HG03469 (cell line): ENCODE results near the gene SLC25A42.

Experiments
- ATAC-seq: cut with Tn5 transposase; IDR thresholded peaks from one replicate; pipeline ENCODE4 v1.9.1; 2021; ENCODE audit warnings: mild to moderate bottlenecking, moderate library complexity, moderate number of reproducible peaks; ENCODE audit not compliant: unreplicated experiment

SLC25A42 gene

GRCh38 chr19:19155495-19156219 is 91.9 kb downstream of the SLC25A42 start:
- ATAC-seq: peak; percentile 48

- ATAC-seq: no peak
Measured at GRCh38 chr19:19157808-19158207, 94.0 kb downstream of the SLC25A42 start.

GRCh38 chr19:19159534-19159933 is 95.7 kb downstream of the SLC25A42 start:
- no peak for ATAC-seq

GRCh38 chr19:19160461-19161035 is 96.8 kb downstream of the SLC25A42 start:
- no peak for ATAC-seq

GRCh38 chr19:19162495-19162894 is 98.7 kb downstream of the SLC25A42 start:
- ATAC-seq: no peak
